GM12891 (cell line): ENCODE results near the gene TBL1XR1.

ENCODE experiments used
- POLR2A ChIP-seq: IDR thresholded peaks from 2 replicates; pipeline ENCODE4 v1.6.1; 2011; ENCODE audit warnings: low read depth, low read length, control low read depth
- TAF1 ChIP-seq: IDR thresholded peaks from 2 replicates; pipeline ENCODE4 v1.6.1; 2011; ENCODE audit warnings: low read depth, low read length, control low read depth

DNA sequence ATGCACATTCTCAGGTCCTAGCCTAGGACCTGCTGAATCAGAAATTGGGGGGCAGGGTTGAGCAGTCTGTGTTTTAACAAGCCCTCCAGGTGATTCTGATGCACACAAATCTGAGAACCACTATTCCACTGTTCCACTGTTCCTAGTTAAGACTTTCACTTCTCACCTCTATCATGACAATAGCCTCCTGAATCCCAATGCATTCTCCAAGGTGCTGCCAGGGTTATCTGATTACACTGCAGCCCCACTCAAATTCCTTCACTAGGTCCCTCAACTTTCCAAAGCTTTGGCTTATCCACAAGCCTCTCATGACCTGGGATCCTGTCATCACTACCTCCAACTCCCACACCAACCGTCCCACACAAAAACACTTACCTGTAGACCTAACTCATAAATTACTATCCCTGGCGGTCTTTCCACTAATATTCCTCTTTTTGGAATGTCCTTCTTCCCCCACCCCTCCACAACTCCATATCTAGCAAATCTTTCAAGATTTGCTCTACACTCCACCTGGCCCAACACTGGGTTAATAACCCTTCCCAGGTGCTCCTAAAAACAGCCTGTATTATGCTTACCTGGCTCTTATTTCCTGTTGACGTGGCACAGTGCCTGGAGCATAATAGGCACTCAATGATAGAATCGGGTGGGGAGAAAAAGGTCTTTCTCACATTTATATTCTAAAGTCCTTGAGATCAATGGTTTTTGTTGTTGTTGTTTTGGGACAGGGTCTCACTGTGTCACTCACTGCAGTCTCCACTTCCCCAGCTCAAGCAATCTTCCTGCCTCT lies 27.2 kb downstream of the TBL1XR1 start:
- no peak for TF ChIP-seq POLR2A
- TF ChIP-seq TAF1: no peak
